Lung (tissue), 12 donors: Measurements from ENCODE around the gene ASAH2. TPM values are rescaled to one million over a fixed set of nuclear protein-coding genes. Genes with fewer than 3 reads are reported as not detected.

Experiments
- ATAC-seq: fragments of 200-7000 bp; cut with Tn5 transposase; one replicate; pipeline ENCODE4 v1.9.1; 2020; ENCODE audit warnings: moderate number of reproducible peaks; ENCODE audit not compliant: insufficient read depth, low FRiP score
- DNase-seq, 3 donors: peaks; one replicate each; pipeline ENCODE4 v3.0.0-alpha.2; 2013 to 2017
- H3K27ac ChIP-seq, 2 donors: one replicate each; pipeline ENCODE4 v1.5.1; 2013; ENCODE audit warnings: mild to moderate bottlenecking in 2 of 2, moderate library complexity in 2 of 2, control low read depth in 1 of 2, inconsistent platforms in 1 of 2, low read depth in 1 of 2, low read length in 1 of 2
- H3K27me3 ChIP-seq, 3 donors: one replicate each; pipeline ENCODE4 v1.5.1; 2013; ENCODE audit warnings: low read length in 2 of 3; ENCODE audit not compliant: control insufficient read depth in 3 of 3, insufficient read depth in 3 of 3
- H3K36me3 ChIP-seq, 4 donors: one replicate each; pipeline ENCODE4 v1.5.1; 2013; ENCODE audit warnings: low read length in 4 of 4, mild to moderate bottlenecking in 1 of 4, moderate library complexity in 1 of 4; ENCODE audit not compliant: control insufficient read depth in 4 of 4, insufficient read depth in 4 of 4
- H3K4me1 ChIP-seq, 5 donors: one replicate each; pipeline ENCODE4 v1.5.1; 2013; ENCODE audit warnings: low read length in 5 of 5, mild to moderate bottlenecking in 2 of 5, moderate library complexity in 1 of 5; ENCODE audit not compliant: control insufficient read depth in 5 of 5, insufficient read depth in 5 of 5
- H3K4me3 ChIP-seq: one replicate; pipeline ENCODE4 v1.5.1; 2013; ENCODE audit warnings: mild to moderate bottlenecking, control low read depth, moderate library complexity
- H3K9ac ChIP-seq, 2 donors: one replicate each; pipeline ENCODE4 v1.5.1; 2013; ENCODE audit warnings: low read length in 2 of 2, control low read depth in 1 of 2; ENCODE audit not compliant: insufficient read depth in 1 of 2
- H3K9me3 ChIP-seq, 4 donors: one replicate each; pipeline ENCODE4 v1.5.1; 2013; ENCODE audit warnings: low read length in 3 of 4, mild to moderate bottlenecking in 1 of 4, moderate library complexity in 1 of 4; ENCODE audit not compliant: control insufficient read depth in 4 of 4, insufficient read depth in 3 of 4
- CTCF ChIP-seq: IDR thresholded peaks from 2 replicates; pipeline ENCODE4 v1.5.1; 2012; ENCODE audit warnings: mild to moderate bottlenecking; ENCODE audit errors: control extremely low read depth, extremely low read depth
- WGBS, 2 donors: extraction: QIAGEN DNeasy Blood & Tissue Kit; methylation state at CpG; one replicate each; pipeline ENCODE4 v1.1.7; 2013; 5-methylcytosine and 5-hydroxymethylcytosine counted together
- polyA plus RNA-seq, 2 donors: library from polyadenylated mRNA; stranded (reverse); fragments of 200-250 nt; gene quantifications; one replicate each; pipeline ENCODE4 v1.2.1, GENCODE V29; 2013
- total RNA-seq, 2 donors: library from RNA; depleted of rRNA in 1 of 2; stranded (reverse); fragments of >200 nt in 1 of 2; gene quantifications; one replicate each; pipeline ENCODE4 v1.2.1, GENCODE V29; 2014 to 2021
- donor health status: control.
- donor health status: control.
- donor health status: Bipolar disorder and iron deficiency.
- donor health status: healthy.
- donor health status: DM: yes; HTN: yes; CAD: no.

ASAH2 gene
- total and polyA plus RNA-seq, 4 donors: 0.08 to 3.7 (median 1.3) TPM

DNA sequence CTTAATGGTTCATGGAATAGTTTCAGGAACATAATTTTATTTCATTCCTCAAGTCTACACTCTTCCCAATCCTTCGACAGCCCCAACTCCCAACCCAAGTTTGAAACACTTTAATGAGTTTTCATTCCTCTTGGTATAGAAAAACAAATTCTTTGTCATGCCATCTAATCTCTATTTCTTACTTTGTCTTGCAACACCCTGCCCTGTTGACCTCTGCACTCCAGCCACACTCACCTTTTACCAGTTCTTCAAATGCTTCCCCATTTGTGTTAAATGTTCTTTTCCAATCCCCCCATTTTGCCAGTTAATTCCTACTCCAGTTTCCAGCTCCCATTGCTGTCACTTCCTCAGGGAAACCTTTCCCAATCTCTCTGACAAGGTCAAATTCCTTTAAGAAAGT is 21.9 kb downstream of the ASAH2 start:
- DNase-seq (no peak), ATAC-seq (no peak)
- Histone ChIP-seq H3K27me3 (peaks cover 0 to 19% (median 2%) of the 10 kb centered on the region in 3 donors), H3K9me3 (no peaks in the 10 kb centered on the region), H3K4me1 (peaks cover 0 to 10% (median 0%) of the 10 kb centered on the region in 5 donors), H3K4me3 (no peak overlapping the region), H3K9ac (no peak overlapping the region), H3K36me3 (no peaks in the 10 kb centered on the region), H3K27ac (no peak overlapping the region)
- WGBS, 2 donors: 91 to 95% methylated on average over 1 of the region's 1 CpG
- TF ChIP-seq CTCF: no peak

GRCh38 chr10:50228672-50229071 is 22.6 kb downstream of the ASAH2 start:
- no peaks in the 10 kb centered on the region for H3K9me3 ChIP-seq
- WGBS, 2 donors: 73 to 81% methylated on average over 4 of the region's 4 CpGs
- no peak for TF ChIP-seq CTCF
- no peaks in the 10 kb centered on the region for H3K36me3 ChIP-seq
- no peak for DNase-seq
- H3K9ac ChIP-seq: no peak overlapping the region
- H3K4me3 ChIP-seq: no peak overlapping the region
- peaks cover 0 to 20% (median 6%) of the 10 kb centered on the region in 3 donors for H3K27me3 ChIP-seq
- peaks cover 0 to 2% (median 0%) of the 10 kb centered on the region in 5 donors for H3K4me1 ChIP-seq
- ATAC-seq: no peak
- no peak overlapping the region for H3K27ac ChIP-seq

- no peak overlapping the region for H3K27ac ChIP-seq
- no peaks in the 10 kb centered on the region for H3K36me3 ChIP-seq
- no peak for TF ChIP-seq CTCF
- peaks cover 0 to 21% (median 8%) of the 10 kb centered on the region in 3 donors for H3K27me3 ChIP-seq
- H3K4me3 ChIP-seq: no peak overlapping the region
- DNase-seq (no peak), ATAC-seq (no peak)
- no peaks in the 10 kb centered on the region for H3K9me3 ChIP-seq
- H3K4me1 ChIP-seq: no peaks in the 10 kb centered on the region
- H3K9ac ChIP-seq: no peak overlapping the region
- WGBS, 2 donors: 55 to 69% methylated on average over 1 of the region's 1 CpG
These were observed 24.7 kb downstream of the ASAH2 start for GRCh38 chr10:50226610-50227009.

DNA sequence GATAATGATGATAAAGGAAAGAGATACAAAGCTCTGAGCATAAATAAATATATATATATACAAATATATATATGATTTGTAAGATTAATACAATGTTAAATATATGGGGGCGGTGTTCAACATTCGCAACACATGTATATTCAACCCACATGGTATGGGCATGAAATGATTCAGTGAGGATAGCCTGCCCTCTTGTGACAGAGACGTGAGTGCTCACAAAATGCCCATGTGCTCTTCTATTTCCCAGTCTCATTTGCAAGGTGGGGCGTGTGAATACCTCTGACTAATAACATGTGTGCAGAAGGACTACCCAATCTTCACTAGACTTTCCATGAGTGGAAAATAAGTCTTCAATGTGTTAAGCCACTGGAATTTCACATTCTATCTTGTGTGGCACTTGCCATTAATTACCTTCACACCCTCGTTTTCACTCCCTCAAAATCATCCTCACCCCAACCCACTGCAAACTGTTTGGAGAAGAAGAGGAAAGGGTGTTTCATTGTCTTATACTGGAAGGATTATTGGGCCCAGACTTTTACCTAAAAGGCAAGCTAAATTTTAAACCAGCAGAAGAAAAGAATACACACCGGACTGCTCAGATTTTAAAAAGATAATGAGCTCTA is 26.9 kb downstream of the ASAH2 start:
- TF ChIP-seq CTCF: peak; percentile 23
- no peak overlapping the region for H3K9ac ChIP-seq
- 36 to 50% methylated on average over 6 of the region's 6 CpGs for WGBS, 2 donors
- ATAC-seq (peak; percentile 72), DNase-seq (peak; percentile 16 to 58 (median 39))
- no peak overlapping the region for H3K4me3 ChIP-seq
- no peaks in the 10 kb centered on the region for H3K36me3 ChIP-seq
- no peaks in the 10 kb centered on the region for H3K4me1 ChIP-seq
- no peak overlapping the region for H3K27ac ChIP-seq
- H3K27me3 ChIP-seq: peaks cover 0 to 15% (median 8%) of the 10 kb centered on the region in 3 donors
- no peaks in the 10 kb centered on the region for H3K9me3 ChIP-seq
